ENCODE measurements around the gene RRP12.

The RRP12 gene

DNA sequence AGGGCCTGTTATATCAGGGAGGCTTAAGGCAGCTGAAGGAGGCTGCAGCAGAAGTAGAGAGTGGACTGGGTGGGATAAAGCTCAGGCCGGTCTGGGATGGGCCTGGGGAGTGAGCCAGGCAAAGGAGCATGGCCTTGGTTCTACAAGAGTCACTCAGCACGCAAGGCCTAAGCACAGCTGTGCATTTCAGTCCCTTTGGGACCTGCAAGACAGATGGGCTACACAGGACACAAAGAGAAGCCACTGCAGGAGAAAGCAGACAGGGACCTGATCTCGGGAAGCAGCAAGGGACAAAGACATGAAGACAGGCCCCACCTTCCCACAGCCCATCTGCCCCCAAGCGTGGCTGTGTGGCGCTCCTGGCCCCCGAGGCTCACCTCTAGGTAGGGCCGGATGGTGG, 29.4 kb downstream of the RRP12 start:
- Histone ChIP-seq H3K4me3 (ENCODE audit: low read length) (no peak overlapping the region), H3K27ac (ENCODE audit: low read length) (no peak overlapping the region), H3K4me1 (ENCODE audit: control insufficient read depth, insufficient read depth, low read length) (no peaks in the 10 kb centered on the region), H3K36me3 (ENCODE audit: control insufficient read depth, insufficient read depth, low read length) (peaks cover 50% of the 10 kb centered on the region), H3K27me3 (ENCODE audit: control insufficient read depth, insufficient read depth, low read length) (no peaks in the 10 kb centered on the region), H3K9me3 (ENCODE audit: control insufficient read depth, insufficient read depth, low read length) (no peaks in the 10 kb centered on the region)
- no peak for DNase-seq (ENCODE audit: low read depth, low spot score)
- WGBS (ENCODE audit: insufficient coverage, insufficient read length): no CpG with 5 or more reads among the region's 7 CpGs

- WGBS (ENCODE audit: insufficient coverage, insufficient read length): no CpG with 5 or more reads among the region's 12 CpGs
- H3K27me3 ChIP-seq (ENCODE audit: control insufficient read depth, insufficient read depth, low read length): no peaks in the 10 kb centered on the region
- no peak overlapping the region for H3K4me3 ChIP-seq (ENCODE audit: low read length)
- H3K36me3 ChIP-seq (ENCODE audit: control insufficient read depth, insufficient read depth, low read length): peaks cover 62% of the 10 kb centered on the region
- H3K9me3 ChIP-seq (ENCODE audit: control insufficient read depth, insufficient read depth, low read length): no peaks in the 10 kb centered on the region
- no peak overlapping the region for H3K27ac ChIP-seq (ENCODE audit: low read length)
- DNase-seq (ENCODE audit: low read depth, low spot score): no peak
- H3K4me1 ChIP-seq (ENCODE audit: control insufficient read depth, insufficient read depth, low read length): no peaks in the 10 kb centered on the region
Measured at GRCh38 chr10:97367126-97367649, 34.0 kb downstream of the RRP12 start.

- WGBS (ENCODE audit: insufficient coverage, insufficient read length): no CpG with 5 or more reads among the region's 11 CpGs
- H3K27ac ChIP-seq (ENCODE audit: low read length): no peak overlapping the region
- H3K27me3 ChIP-seq (ENCODE audit: control insufficient read depth, insufficient read depth, low read length): no peaks in the 10 kb centered on the region
- H3K4me1 ChIP-seq (ENCODE audit: control insufficient read depth, insufficient read depth, low read length): no peaks in the 10 kb centered on the region
- DNase-seq (ENCODE audit: low read depth, low spot score): no peak
- H3K4me3 ChIP-seq (ENCODE audit: low read length): no peak overlapping the region
- H3K9me3 ChIP-seq (ENCODE audit: control insufficient read depth, insufficient read depth, low read length): no peaks in the 10 kb centered on the region
- H3K36me3 ChIP-seq (ENCODE audit: control insufficient read depth, insufficient read depth, low read length): peaks cover 57% of the 10 kb centered on the region
Measured at GRCh38 chr10:97366572-97366971, 34.6 kb downstream of the RRP12 start.

DNA sequence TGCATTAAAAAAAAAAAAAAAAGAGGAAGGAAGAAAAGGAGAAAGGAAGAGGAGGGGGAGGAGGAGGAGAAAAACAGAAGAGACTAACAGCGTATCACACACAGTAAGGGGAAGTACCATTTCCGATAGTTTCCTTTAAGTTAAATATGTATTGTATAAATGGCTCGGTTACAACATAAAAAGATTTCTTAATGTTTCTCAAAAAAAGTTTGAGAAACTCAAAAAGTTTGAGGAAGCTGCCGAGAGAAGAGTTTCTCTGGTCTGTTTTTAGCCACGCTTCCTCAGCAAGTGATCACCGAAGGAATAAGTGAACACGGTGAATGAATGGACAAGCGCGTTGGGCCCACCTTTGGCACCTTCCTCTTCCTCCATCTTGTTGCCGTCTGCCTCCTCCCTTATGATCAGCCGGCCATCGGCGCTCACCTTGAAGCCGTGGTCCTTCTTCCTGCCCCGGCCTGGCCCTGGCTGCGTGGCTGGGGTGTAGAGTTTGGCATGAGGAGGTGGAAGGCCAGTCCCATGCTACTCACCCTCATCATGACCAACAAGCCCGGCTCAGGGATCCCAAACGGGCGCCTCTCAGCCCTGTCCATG, 35.3 kb downstream of the RRP12 start:
- H3K27me3 ChIP-seq (ENCODE audit: control insufficient read depth, insufficient read depth, low read length): no peaks in the 10 kb centered on the region
- H3K27ac ChIP-seq (ENCODE audit: low read length): no peak overlapping the region
- H3K9me3 ChIP-seq (ENCODE audit: control insufficient read depth, insufficient read depth, low read length): no peaks in the 10 kb centered on the region
- no CpG with 5 or more reads among the region's 19 CpGs for WGBS (ENCODE audit: insufficient coverage, insufficient read length)
- no peaks in the 10 kb centered on the region for H3K4me1 ChIP-seq (ENCODE audit: control insufficient read depth, insufficient read depth, low read length)
- no peak overlapping the region for H3K4me3 ChIP-seq (ENCODE audit: low read length)
- DNase-seq (ENCODE audit: low read depth, low spot score): no peak
- H3K36me3 ChIP-seq (ENCODE audit: control insufficient read depth, insufficient read depth, low read length): peaks cover 49% of the 10 kb centered on the region

GRCh38 chr10:97363071-97363470, 38.1 kb downstream of the RRP12 start:
- no peak for DNase-seq (ENCODE audit: low read depth, low spot score)
- no peaks in the 10 kb centered on the region for H3K4me1 ChIP-seq (ENCODE audit: control insufficient read depth, insufficient read depth, low read length)
- H3K9me3 ChIP-seq (ENCODE audit: control insufficient read depth, insufficient read depth, low read length): no peaks in the 10 kb centered on the region
- peaks cover 55% of the 10 kb centered on the region for H3K36me3 ChIP-seq (ENCODE audit: control insufficient read depth, insufficient read depth, low read length)
- WGBS (ENCODE audit: insufficient coverage, insufficient read length): no CpG with 5 or more reads among the region's 4 CpGs
- no peak overlapping the region for H3K4me3 ChIP-seq (ENCODE audit: low read length)
- H3K27me3 ChIP-seq (ENCODE audit: control insufficient read depth, insufficient read depth, low read length): no peaks in the 10 kb centered on the region
- H3K27ac ChIP-seq (ENCODE audit: low read length): no peak overlapping the region

- H3K4me3 ChIP-seq (ENCODE audit: low read length): no peak overlapping the region
- peaks cover 55% of the 10 kb centered on the region for H3K36me3 ChIP-seq (ENCODE audit: control insufficient read depth, insufficient read depth, low read length)
- H3K4me1 ChIP-seq (ENCODE audit: control insufficient read depth, insufficient read depth, low read length): no peaks in the 10 kb centered on the region
- H3K27me3 ChIP-seq (ENCODE audit: control insufficient read depth, insufficient read depth, low read length): no peaks in the 10 kb centered on the region
- no peak for DNase-seq (ENCODE audit: low read depth, low spot score)
- H3K27ac ChIP-seq (ENCODE audit: low read length): no peak overlapping the region
- H3K9me3 ChIP-seq (ENCODE audit: control insufficient read depth, insufficient read depth, low read length): no peaks in the 10 kb centered on the region
- WGBS (ENCODE audit: insufficient coverage, insufficient read length): no CpG with 5 or more reads among the region's 11 CpGs
Measured at GRCh38 chr10:97362310-97363033, 38.7 kb downstream of the RRP12 start.

DNA sequence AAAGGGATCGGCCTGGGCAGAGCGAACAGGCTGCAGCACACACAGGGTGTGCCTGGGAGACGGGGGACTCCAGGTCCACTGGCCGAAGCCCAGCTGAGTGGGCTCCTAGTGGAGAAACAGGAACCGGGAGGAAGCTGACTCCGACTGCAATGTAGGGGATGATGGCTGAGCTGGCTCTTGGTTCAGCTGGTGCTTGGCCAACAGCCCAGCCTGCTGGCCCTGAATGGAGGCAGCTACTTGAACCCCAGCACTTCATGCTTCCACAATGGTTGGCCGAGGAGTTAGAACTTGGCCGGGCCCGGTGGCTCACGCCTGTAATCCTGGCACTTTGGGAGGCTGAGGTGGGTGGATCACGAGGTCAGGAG, 39.6 kb downstream of the RRP12 start:
- no peak overlapping the region for H3K4me3 ChIP-seq (ENCODE audit: low read length)
- H3K4me1 ChIP-seq (ENCODE audit: control insufficient read depth, insufficient read depth, low read length): no peaks in the 10 kb centered on the region
- H3K9me3 ChIP-seq (ENCODE audit: control insufficient read depth, insufficient read depth, low read length): no peaks in the 10 kb centered on the region
- no peak for DNase-seq (ENCODE audit: low read depth, low spot score)
- H3K27me3 ChIP-seq (ENCODE audit: control insufficient read depth, insufficient read depth, low read length): no peaks in the 10 kb centered on the region; the same call in 1 of the 2 replicates
- no CpG with 5 or more reads among the region's 11 CpGs for WGBS (ENCODE audit: insufficient coverage, insufficient read length)
- no peak overlapping the region for H3K27ac ChIP-seq (ENCODE audit: low read length)
- peaks cover 57% of the 10 kb centered on the region for H3K36me3 ChIP-seq (ENCODE audit: control insufficient read depth, insufficient read depth, low read length)

GRCh38 chr10:97360705-97361536, 40.2 kb downstream of the RRP12 start:
- DNase-seq (ENCODE audit: low read depth, low spot score): no peak
- no peak overlapping the region for H3K4me3 ChIP-seq (ENCODE audit: low read length)
- H3K9me3 ChIP-seq (ENCODE audit: control insufficient read depth, insufficient read depth, low read length): no peaks in the 10 kb centered on the region
- no peaks in the 10 kb centered on the region for H3K4me1 ChIP-seq (ENCODE audit: control insufficient read depth, insufficient read depth, low read length)
- no CpG with 5 or more reads among the region's 11 CpGs for WGBS (ENCODE audit: insufficient coverage, insufficient read length)
- H3K36me3 ChIP-seq (ENCODE audit: control insufficient read depth, insufficient read depth, low read length): peaks cover 54% of the 10 kb centered on the region
- H3K27ac ChIP-seq (ENCODE audit: low read length): no peak overlapping the region
- no peaks in the 10 kb centered on the region; the same call in 1 of the 2 replicates for H3K27me3 ChIP-seq (ENCODE audit: control insufficient read depth, insufficient read depth, low read length)

DNA sequence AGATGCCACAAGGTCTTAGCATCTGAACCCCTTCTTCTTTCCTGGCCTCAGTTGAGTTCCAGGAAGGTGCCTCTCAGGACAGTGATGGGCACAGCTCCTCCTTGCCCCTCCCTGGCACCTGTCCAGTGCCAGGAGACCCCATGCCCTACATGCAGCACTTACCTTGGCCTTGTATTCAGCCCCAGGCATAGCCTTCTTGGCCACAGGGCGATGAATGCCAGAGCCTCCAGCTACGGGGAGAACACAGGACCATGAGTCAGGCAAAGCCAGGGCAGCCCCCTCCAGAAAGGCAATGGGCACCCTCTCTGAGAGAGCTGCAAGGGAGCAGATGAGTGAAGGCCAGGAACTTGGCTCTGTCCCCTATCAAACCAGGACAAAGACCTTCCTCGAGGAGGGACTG, 42.4 kb downstream of the RRP12 start:
- no peak for DNase-seq (ENCODE audit: low read depth, low spot score)
- peaks cover 46% of the 10 kb centered on the region for H3K36me3 ChIP-seq (ENCODE audit: control insufficient read depth, insufficient read depth, low read length)
- H3K27me3 ChIP-seq (ENCODE audit: control insufficient read depth, insufficient read depth, low read length): no peaks in the 10 kb centered on the region; the same call in 1 of the 2 replicates
- no peak overlapping the region for H3K4me3 ChIP-seq (ENCODE audit: low read length)
- no peak overlapping the region for H3K27ac ChIP-seq (ENCODE audit: low read length)
- 0 out of 2 replicates have a peak, but pooled peaks cover 1% of the 10 kb centered on the region for H3K4me1 ChIP-seq (ENCODE audit: control insufficient read depth, insufficient read depth, low read length)
- H3K9me3 ChIP-seq (ENCODE audit: control insufficient read depth, insufficient read depth, low read length): no peaks in the 10 kb centered on the region
- WGBS (ENCODE audit: insufficient coverage, insufficient read length): no CpG with 5 or more reads among the region's 3 CpGs

DNA sequence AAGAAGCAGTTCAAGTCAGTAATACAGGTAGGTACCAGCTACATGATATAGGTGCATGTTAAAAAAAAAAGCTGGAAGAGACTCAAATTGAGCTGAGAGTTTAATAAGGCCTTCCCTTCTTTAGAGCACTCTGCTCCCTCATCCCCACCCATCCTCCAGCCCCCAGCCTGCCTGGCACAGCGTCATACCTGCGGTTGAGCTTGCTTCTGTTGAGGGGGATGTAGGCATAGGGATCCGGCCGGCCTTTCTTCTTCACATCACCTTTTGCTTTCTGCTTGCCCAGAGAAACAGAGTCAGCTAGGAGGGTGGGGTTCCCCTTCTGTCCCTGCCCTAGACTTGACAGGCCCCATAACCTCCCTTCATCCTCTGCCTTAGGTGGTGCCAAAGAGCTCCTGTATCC, 42.8 kb downstream of the RRP12 start:
- Histone ChIP-seq H3K36me3 (ENCODE audit: control insufficient read depth, insufficient read depth, low read length) (peaks cover 42% of the 10 kb centered on the region), H3K27me3 (ENCODE audit: control insufficient read depth, insufficient read depth, low read length) (no peaks in the 10 kb centered on the region; the same call in 1 of the 2 replicates), H3K4me1 (ENCODE audit: control insufficient read depth, insufficient read depth, low read length) (0 out of 2 replicates have a peak, but pooled peaks cover 1% of the 10 kb centered on the region), H3K9me3 (ENCODE audit: control insufficient read depth, insufficient read depth, low read length) (no peaks in the 10 kb centered on the region), H3K27ac (ENCODE audit: low read length) (no peak overlapping the region), H3K4me3 (ENCODE audit: low read length) (no peak overlapping the region)
- WGBS (ENCODE audit: insufficient coverage, insufficient read length): no CpG with 5 or more reads among the region's 4 CpGs
- no peak for DNase-seq (ENCODE audit: low read depth, low spot score)
